ENCODE data around the gene KCNJ12.
"Not testable (repeated sequence)": the region's sequence is repeated elsewhere in the genome, so short reads cannot be mapped to it uniquely, and the experiment has no call there.

- not testable (repeated sequence) for TF ChIP-seq CTCF (IDR thresholded peaks at IDR 0.05 in 4 of 5, conservative IDR thresholded peaks at IDR 0.05 in 1 of 5); POLR2A (IDR thresholded peaks at IDR 0.05)
These were observed 71.4 kb downstream of the KCNJ12 start for GRCh38 chr17:21447552-21447951.

Measured in gastrocnemius medialis (tissue), 4 donors.